OCI-LY1 (cell line): ENCODE data around the gene GNG7.

ENCODE experiments used
- CTCF ChIP-seq: fragments of 200-600 bp; sonication (generic), shearing (Covaris generic); IDR thresholded peaks from 2 replicates; pipeline ENCODE4 v1.5.1; 2017; ENCODE audit warnings: mild to moderate bottlenecking, antibody characterized with exemption, low read length, moderate library complexity, mixed read lengths
- EZH2 ChIP-seq: fragments of 200-600 bp; sonication (generic), shearing (Covaris generic); IDR thresholded peaks from 2 replicates; pipeline ENCODE4 v1.8.0; 2017; ENCODE audit warnings: borderline replicate concordance, mixed run types, mild to moderate bottlenecking, antibody characterized with exemption, low read length, moderate library complexity, mixed read lengths

- TF ChIP-seq EZH2, result no peak
- no peak for TF ChIP-seq CTCF
These were observed 48.4 kb upstream of the GNG7 start for GRCh38 chr19:2750808-2751437.
